KMS-11 (cell line): ENCODE data around the gene CDH13.

Source experiments
- H2AFZ ChIP-seq: fragments of 200-600 bp; sonication (generic); 2 replicates; pipeline ENCODE4 v1.6.1; 2016; ENCODE audit warnings: antibody characterized with exemption, mixed run types, low read depth
- H3K27ac ChIP-seq: fragments of 200-600 bp; sonication (generic); 2 replicates; pipeline ENCODE4 v1.6.1; 2016; ENCODE audit warnings: mild to moderate bottlenecking, mixed run types
- H3K27me3 ChIP-seq: fragments of 200-600 bp; sonication (generic); 2 replicates; pipeline ENCODE4 v1.6.1; 2017; ENCODE audit warnings: mild to moderate bottlenecking, low read depth, mixed run types, moderate library complexity; ENCODE audit not compliant: insufficient read depth
- H3K36me3 ChIP-seq: fragments of 200-600 bp; sonication (generic); 2 replicates; pipeline ENCODE4 v1.6.1; 2017; ENCODE audit warnings: mild to moderate bottlenecking, mixed run types; ENCODE audit not compliant: insufficient read depth
- H3K4me1 ChIP-seq: fragments of 200-600 bp; sonication (generic); 2 replicates; pipeline ENCODE4 v1.6.1; 2016; ENCODE audit warnings: mild to moderate bottlenecking, low read depth, mixed run types; ENCODE audit not compliant: poor library complexity, severe bottlenecking
- H3K4me2 ChIP-seq: fragments of 200-600 bp; sonication (generic); 2 replicates; pipeline ENCODE4 v1.7.0; 2016; ENCODE audit warnings: mild to moderate bottlenecking, mixed run types
- H3K4me3 ChIP-seq: fragments of 200-600 bp; sonication (generic); IDR thresholded peaks from 2 replicates; pipeline ENCODE4 v1.6.1; 2017; ENCODE audit warnings: low read depth, low read length, mixed read lengths; ENCODE audit not compliant: insufficient read depth
- H3K79me2 ChIP-seq: fragments of 200-600 bp; sonication (generic); 2 replicates; pipeline ENCODE4 v1.6.1; 2016; ENCODE audit warnings: low read depth, mixed run types; ENCODE audit not compliant: insufficient read depth
- H3K9ac ChIP-seq: fragments of 200-600 bp; sonication (generic); 2 replicates; pipeline ENCODE4 v1.6.1; 2016; ENCODE audit warnings: mild to moderate bottlenecking, mixed run types
- H4K20me1 ChIP-seq: fragments of 200-600 bp; sonication (generic); 2 replicates; pipeline ENCODE4 v1.6.1; 2016; ENCODE audit warnings: mild to moderate bottlenecking, mixed run types; ENCODE audit not compliant: insufficient read depth
- TF ChIP-seq, protein P1 (sequence below): fragments of 200-600 bp; sonication (generic); conservative IDR thresholded peaks from 2 replicates; pipeline ENCODE4 v1.6.1; 2017; ENCODE audit warnings: low read depth, mild to moderate bottlenecking, antibody characterized with exemption, low read length, moderate library complexity, mixed read lengths

Gene CDH13

DNA sequence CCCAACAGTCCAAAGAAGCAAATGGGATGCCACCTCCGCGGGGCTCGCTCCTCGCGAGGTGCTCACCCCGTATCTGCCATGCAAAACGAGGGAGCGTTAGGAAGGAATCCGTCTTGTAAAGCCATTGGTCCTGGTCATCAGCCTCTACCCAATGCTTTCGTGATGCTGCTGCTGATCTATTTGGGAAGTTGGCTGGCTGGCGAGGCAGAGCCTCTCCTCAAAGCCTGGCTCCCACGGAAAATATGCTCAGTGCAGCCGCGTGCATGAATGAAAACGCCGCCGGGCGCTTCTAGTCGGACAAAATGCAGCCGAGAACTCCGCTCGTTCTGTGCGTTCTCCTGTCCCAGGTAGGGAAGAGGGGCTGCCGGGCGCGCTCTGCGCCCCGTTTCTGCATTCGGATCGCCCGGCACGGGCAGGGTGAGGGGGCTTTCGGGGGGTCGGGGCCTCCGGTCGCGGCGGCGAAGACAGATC is at the start of gene CDH13:
Gene CDH13 (plus strand): TSS at position 179 of the 471 bp plus-strand sequence.
- H3K4me2 ChIP-seq = no peak within 1 kb of the TSS
- no peaks in the 10 kb centered on the region for H3K27me3 ChIP-seq
- no peaks in the 10 kb centered on the region for H4K20me1 ChIP-seq
- no peak within 1 kb of the TSS for H2AFZ ChIP-seq
- H3K79me2 ChIP-seq = no peaks in the 10 kb centered on the region
- no peak within 1 kb of the TSS for H3K9ac ChIP-seq
- TF ChIP-seq, protein P1, sequence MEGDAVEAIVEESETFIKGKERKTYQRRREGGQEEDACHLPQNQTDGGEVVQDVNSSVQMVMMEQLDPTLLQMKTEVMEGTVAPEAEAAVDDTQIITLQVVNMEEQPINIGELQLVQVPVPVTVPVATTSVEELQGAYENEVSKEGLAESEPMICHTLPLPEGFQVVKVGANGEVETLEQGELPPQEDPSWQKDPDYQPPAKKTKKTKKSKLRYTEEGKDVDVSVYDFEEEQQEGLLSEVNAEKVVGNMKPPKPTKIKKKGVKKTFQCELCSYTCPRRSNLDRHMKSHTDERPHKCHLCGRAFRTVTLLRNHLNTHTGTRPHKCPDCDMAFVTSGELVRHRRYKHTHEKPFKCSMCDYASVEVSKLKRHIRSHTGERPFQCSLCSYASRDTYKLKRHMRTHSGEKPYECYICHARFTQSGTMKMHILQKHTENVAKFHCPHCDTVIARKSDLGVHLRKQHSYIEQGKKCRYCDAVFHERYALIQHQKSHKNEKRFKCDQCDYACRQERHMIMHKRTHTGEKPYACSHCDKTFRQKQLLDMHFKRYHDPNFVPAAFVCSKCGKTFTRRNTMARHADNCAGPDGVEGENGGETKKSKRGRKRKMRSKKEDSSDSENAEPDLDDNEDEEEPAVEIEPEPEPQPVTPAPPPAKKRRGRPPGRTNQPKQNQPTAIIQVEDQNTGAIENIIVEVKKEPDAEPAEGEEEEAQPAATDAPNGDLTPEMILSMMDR = no peak
- no peak within 1 kb of the TSS for H3K4me3 ChIP-seq
- H3K36me3 ChIP-seq = no peaks in the 10 kb centered on the region
- no peak within 1 kb of the TSS for H3K27ac ChIP-seq
- H3K4me1 ChIP-seq = no peaks in the 10 kb centered on the region

DNA sequence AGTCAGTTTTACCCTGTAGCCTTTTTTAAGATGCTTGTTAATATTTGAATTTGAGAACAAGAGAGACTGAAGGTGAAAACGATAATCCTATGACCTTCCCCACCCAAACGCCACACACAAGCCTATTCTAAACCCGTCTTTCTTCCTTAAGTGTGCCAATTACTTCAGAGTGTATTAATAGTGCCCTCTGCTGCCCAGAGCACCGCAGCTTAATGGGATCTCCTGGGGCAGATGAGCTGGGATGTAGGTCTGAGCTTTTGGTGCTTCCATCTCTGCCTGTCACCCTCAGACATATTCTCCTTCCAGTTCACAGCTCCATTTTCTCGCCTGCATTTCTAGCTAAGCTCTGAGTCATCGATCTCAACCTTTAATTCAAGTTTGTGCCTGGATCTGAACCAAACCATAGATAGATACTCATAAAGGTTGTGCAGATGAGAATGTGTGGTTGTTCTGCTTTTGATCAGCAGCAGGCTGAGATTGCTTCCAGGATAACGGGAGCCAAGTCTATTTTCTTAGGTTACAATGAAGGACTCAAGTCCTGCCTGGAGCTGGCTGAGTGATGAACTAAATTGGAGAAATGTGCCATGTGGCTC is 46.4 kb upstream of the CDH13 start:
- H3K4me3 ChIP-seq = no peak overlapping the region
- H3K36me3 ChIP-seq = no peaks in the 10 kb centered on the region
- H3K27me3 ChIP-seq = no peaks in the 10 kb centered on the region
- H3K79me2 ChIP-seq = no peaks in the 10 kb centered on the region
- H3K27ac ChIP-seq = no peak overlapping the region
- no peak overlapping the region for H2AFZ ChIP-seq
- TF ChIP-seq, protein P1 = no peak
- H3K4me2 ChIP-seq = no peak overlapping the region
- no peak overlapping the region for H3K9ac ChIP-seq
- H4K20me1 ChIP-seq = no peaks in the 10 kb centered on the region
- no peaks in the 10 kb centered on the region for H3K4me1 ChIP-seq

DNA sequence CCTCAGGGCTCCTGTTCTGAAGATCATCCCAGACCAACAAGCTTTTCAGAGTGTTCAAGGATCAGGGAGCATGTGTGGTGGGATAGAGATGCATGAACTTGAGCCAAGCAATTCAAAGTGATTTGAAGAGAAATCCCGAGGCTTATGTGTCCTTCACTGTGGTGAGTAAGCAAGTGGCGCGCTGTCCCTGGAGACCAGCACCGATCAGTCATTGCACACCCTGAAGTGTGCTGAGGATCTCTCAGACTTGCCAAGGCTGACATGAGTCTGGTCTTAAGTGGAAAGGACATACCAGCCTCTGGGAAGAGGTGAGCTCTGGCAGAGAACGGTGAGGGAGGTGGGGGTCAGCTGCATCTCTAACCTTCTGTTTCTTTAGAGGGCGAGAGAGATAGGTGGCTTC is 43.8 kb upstream of the CDH13 start:
- H3K27me3 ChIP-seq = no peaks in the 10 kb centered on the region
- H3K4me1 ChIP-seq = no peaks in the 10 kb centered on the region
- H2AFZ ChIP-seq = no peak overlapping the region
- no peaks in the 10 kb centered on the region for H3K79me2 ChIP-seq
- H4K20me1 ChIP-seq = no peaks in the 10 kb centered on the region
- H3K9ac ChIP-seq = no peak overlapping the region
- no peak overlapping the region for H3K4me2 ChIP-seq
- TF ChIP-seq, protein P1 = no peak
- H3K36me3 ChIP-seq = no peaks in the 10 kb centered on the region
- no peak overlapping the region for H3K4me3 ChIP-seq
- no peak overlapping the region for H3K27ac ChIP-seq

GRCh38 chr16:82583422-82583821 is 43.3 kb upstream of the CDH13 start:
- no peaks in the 10 kb centered on the region for H3K36me3 ChIP-seq
- H4K20me1 ChIP-seq = no peaks in the 10 kb centered on the region
- H3K27ac ChIP-seq = no peak overlapping the region
- H3K79me2 ChIP-seq = no peaks in the 10 kb centered on the region
- H3K27me3 ChIP-seq = no peaks in the 10 kb centered on the region
- TF ChIP-seq, protein P1 = no peak
- no peak overlapping the region for H3K4me3 ChIP-seq
- H3K4me2 ChIP-seq = no peak overlapping the region
- no peak overlapping the region for H3K9ac ChIP-seq
- H2AFZ ChIP-seq = no peak overlapping the region
- no peaks in the 10 kb centered on the region for H3K4me1 ChIP-seq
